HG03280 (cell line): ENCODE data around the gene ZNF135.

Source experiments
- ATAC-seq: cut with Tn5 transposase; IDR thresholded peaks from one replicate; pipeline ENCODE4 v1.9.1; 2021; ENCODE audit warnings: mild to moderate bottlenecking, moderate library complexity; ENCODE audit not compliant: unreplicated experiment

Gene ZNF135

DNA sequence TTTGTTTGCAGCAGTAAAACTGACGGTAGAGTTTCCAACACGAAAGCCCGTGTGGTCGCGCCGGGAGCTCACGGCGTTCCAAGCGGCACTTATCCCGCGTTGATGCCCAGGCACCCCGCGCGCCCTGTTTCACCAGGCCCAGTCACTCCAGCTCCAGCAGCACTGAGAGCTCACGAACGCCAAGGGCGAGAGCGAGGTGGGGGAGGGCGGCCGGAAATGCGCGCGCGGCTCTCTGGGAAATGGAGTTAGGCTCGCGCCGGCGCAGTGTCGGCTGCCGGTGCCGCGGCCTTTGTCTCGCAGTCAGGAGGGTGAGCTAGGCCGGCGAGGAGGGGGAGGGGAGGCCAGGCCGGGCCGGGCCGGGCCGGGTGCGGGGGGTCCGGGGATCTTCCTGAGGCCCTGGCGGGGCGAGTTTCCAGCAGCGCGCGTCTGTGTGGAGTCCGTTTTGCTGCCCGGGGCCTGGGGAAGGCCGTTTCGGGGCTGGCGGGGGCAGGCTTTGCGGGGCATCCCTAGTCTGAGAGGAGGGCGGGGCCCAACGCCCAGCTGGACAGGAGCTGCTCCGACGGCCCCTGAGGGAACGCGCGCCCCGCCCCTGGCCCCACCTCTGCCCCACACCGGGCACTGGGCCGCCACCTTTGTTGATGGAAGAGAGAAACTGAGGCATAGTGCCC is at the start of gene ZNF135:
TSS of gene ZNF135 (plus strand) at position 280 of the 668 bp plus-strand sequence. CDS start 721 bp downstream, outside the sequence.
- ATAC-seq = no peak

GRCh38 chr19:58009301-58009665 is 49.8 kb upstream of the ZNF135 start:
- ATAC-seq = no peak

DNA sequence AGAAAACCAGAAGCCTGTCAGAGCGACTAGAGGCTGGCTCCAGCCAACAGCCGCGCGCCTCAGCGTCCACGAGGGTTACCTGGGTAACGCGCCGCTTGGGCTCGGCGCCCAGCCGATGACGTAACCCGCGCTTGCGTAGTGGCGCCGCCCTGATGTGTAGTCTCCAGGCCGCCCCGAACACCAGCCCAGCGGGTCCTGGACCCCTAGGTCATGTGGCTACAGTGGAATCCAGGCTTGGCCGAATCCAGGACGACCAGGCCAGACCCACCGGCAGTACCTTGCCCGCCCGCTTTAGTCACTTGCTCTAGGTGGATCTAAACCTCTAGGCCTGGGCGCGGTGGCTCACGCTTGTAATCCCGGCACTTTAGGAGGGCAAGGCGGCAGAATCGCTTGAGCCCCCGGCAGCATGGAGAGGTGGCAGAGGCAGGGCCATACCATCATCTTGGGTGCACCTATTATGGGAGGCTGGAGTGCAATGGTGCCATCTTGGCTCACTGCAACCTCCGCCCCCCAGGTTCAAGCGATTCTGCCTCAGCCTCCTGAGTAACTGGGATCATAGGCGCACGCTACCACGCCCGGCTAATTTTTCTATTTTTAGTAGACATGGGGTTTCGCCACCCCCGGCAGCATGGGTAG is 49.3 kb upstream of the ZNF135 start:
- ATAC-seq = no peak

GRCh38 chr19:58010507-58010906 is 48.6 kb upstream of the ZNF135 start:
- no peak for ATAC-seq

GRCh38 chr19:58014141-58014540 is 44.9 kb upstream of the ZNF135 start:
- no peak for ATAC-seq

GRCh38 chr19:58020129-58020528 is 39.0 kb upstream of the ZNF135 start:
- ATAC-seq = no peak

- no peak for ATAC-seq
Measured at GRCh38 chr19:58021541-58022282, 37.4 kb upstream of the ZNF135 start.

- no peak for ATAC-seq
Measured at GRCh38 chr19:58022283-58022660, 36.8 kb upstream of the ZNF135 start.

DNA sequence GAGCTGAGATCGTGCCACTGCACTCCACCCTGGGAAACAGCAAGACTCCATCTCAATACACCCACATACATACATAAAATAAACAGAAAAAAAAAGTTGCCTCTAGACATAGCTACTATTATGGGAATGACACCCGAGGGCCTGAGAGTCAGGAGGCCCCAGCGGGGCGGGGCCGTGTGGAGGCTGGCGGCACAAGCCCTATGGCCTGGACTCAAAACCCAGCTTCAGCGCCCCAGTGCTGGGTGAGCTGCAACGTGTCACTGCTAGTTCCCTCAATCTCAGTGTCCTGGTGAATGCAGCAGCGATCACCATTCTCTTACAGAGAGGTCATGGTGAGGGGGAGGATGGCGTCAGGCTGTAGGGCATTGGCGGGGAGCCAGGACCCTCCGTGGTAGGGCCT is 34.4 kb upstream of the ZNF135 start:
- no peak for ATAC-seq

DNA sequence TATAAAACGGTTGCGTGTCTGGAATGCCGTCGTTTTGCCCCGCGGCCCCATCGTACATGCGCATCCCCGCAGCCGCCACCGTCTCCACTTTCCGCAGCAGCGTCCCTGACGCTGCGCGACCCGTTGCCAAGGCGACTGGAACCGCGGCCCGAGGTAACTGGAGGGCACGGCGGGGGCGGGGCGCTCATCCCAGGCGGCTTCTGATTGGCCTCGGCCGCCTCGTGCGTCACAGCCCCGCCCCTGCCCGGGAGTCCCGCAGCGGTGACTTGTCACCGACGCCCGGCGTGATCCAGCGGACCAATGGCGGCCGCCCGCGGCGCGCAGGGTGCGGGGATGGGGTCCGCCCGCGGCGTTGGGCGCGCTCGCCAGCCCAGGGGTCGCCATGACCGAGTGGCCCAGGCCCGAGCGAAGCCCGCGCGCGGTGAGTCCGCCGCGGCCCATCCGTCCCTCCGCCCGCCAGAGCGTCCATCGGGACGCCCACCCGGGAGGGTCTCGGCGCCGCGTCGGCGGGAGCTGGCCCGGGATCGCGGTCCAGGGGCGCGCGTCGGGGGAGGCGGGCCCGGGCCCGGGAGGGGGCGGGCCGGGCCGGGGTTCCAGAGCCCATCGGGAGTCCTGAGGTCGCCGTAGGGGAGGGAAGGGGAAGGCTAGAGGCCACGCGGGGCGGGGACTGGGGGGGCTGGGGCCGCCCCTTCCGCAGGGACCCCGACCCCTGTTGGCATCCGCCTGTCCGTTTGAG is 25.2 kb upstream of the ZNF135 start, which contains the start of gene ZSCAN1:
TSS of gene ZSCAN1 (plus strand) at position 285 of the 736 bp plus-strand sequence. CDS start 3,812 bp downstream, outside the sequence.
- no peak for ATAC-seq

DNA sequence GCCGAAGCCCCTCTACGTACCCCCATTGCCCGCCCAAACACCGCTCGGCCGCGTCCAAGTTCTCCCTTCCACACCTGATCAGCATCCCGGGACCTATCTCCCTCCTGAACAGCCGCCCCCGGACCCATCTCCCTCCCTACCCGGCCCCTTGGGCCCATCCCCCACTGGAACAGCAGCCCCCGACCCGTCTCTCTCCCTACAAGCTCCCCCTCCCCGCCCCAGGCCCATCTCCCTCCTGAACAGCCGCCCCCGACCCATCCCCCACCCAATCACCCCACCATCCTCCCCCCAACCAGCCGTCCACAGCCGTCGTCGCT is 24.6 kb upstream of the ZNF135 start:
- no peak for ATAC-seq

DNA sequence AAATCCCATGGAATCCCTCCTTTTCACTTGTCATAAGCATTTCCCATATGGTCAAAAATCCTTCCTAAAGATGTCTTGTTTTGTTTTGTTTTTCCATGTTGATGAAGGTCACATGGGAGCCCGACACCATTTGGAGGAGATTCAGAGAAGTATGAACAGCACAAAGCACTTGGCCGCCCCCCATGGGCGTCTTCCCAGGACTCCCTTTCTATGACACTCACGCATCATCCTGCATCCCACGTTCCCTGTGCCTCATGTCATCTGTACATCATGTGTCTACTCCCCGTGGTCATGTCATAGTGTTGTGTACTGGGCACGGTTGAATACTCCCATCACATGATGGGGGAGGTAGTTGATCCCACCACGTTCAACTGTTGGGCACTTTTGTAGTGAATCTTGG is 23.2 kb upstream of the ZNF135 start:
- ATAC-seq = no peak

DNA sequence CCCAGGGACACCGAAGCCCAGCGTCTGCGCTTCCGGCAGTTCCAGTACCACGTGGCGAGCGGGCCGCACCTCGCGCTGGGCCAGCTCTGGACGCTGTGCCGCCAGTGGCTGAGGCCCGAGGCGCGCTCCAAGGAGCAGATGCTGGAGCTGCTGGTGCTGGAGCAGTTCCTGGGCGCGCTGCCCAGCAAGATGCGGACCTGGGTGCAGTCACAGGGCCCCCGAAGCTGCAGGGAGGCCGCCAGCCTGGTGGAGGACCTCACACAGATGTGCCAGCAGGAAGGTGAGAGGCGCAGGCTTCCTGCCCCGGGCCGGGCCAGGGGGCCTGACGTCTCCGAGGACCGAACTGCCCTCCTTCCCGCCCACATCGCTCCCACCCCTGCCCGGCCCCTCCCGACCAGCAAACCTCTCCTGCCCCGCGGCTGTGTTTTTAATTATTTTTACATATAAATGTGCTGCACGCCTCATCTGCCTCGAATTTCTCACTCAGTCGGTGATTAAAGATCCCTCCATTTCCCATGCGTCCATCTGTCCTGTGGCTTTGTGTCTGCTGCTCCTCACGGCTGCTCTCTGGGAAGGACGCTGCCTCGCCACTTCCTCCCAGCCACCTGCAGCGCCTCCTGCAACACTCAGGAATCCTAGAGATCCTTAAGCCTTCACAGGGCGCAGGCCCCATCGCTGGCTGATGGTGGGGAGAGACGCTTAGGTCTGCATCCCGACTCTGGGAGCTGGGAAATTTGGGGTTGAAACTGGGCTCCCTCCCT is 21.0 kb upstream of the ZNF135 start:
- no peak for ATAC-seq

DNA sequence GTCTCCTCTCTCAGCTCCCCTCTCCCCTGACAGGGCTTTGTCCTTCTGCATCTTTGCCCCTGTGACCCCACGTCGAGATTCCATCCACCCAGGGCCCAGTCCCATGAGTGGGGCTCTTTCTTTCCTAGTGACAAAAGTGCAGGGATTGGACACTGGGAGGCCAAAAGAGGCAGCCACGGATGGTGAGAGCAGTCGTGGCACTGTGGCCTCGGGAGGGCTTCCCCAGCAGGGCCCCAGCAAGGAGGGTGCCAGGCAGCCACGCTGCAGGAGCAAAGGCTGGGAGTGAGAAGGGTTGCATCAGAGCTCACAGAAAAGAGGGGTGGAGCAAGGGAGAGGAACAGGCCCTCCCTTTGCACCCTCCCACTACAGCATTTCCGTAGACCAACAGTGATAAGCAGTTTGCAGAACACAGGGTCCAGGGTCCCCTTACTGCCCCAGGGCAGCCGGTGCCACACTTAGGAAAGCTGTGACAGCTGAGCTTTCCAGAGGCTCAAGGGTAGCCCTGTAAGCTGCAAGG is 20.3 kb upstream of the ZNF135 start:
- ATAC-seq = no peak

DNA sequence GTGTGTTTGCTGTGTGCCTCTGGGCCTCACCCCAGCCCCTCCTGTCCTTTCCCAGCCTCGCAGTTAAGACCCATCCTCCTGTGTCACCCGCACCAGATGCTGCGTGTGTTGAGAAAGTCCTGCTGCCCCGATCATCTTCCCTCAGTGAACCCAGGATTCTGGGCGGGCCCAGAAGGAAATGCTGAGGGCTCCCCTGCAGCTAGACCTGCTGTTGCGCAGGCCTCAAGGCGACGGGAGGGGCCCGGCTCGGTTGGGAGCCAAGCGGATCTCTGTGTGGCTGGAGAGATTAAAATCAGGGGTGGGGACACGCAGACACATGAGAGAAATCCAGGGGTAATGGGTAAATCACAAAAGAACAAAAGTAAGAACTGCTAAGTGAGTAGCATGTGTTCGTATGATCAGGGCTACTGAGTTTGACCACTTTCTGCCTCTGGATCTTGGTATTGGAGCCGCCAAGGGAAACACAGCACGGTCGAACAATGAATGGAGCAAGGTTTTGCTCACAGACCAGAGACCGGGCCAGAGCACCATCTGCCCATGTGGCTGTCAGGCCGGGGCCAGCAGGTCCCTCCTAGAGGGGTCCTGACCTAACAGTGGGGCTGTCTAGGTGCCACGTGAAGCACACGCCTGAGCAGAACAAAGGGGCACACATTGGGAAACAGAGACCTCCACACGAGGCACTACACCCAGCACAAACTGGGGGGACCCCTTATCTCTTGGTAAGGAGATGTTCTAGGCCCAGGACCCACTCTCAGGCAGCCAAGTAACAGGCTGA is 18.1 kb upstream of the ZNF135 start:
- no peak for ATAC-seq

GRCh38 chr19:58042495-58043340 is 16.4 kb upstream of the ZNF135 start:
- ATAC-seq = no peak

GRCh38 chr19:58044391-58044790 is 14.7 kb upstream of the ZNF135 start:
- ATAC-seq = no peak

DNA sequence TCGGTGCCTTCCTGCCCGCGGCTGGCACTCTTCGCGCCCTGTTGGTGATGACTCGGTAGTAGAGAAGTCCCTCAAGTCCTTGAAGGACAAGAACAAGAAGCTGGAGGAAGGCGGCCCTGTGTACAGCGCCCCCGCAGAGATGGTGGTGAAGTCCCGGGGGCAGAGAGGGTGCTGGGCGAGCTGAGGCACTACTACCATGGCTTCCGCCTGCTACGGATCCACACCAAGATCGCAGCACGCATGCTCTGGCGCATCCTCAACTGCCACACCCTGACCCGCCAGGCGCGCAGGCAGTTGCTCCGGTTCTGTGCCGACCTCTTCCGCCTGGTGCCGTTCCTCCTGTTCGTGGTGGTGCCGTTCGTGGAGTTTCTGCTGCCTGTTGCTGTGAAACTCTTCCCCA is 14.2 kb upstream of the ZNF135 start:
- ATAC-seq = no peak
